ENCODE measurements around the gene TTC31.

Gene TTC31

GRCh38 chr2:74488643-74489481 lies 6.0 kb downstream of the TTC31 start:
- DNase-seq (ENCODE audit: low spot score): no peak

- DNase-seq (ENCODE audit: low spot score): no peak
Measured at GRCh38 chr2:74489906-74490305, 7.0 kb downstream of the TTC31 start.

- DNase-seq (ENCODE audit: low spot score): no peak
Measured at GRCh38 chr2:74491648-74492544, 9.0 kb downstream of the TTC31 start.

- no peak for DNase-seq (ENCODE audit: low spot score)
Measured at GRCh38 chr2:74493546-74493945, 10.7 kb downstream of the TTC31 start.

GRCh38 chr2:74495440-74495839 lies 12.6 kb downstream of the TTC31 start:
- no peak for DNase-seq (ENCODE audit: low spot score)

- DNase-seq (ENCODE audit: low spot score): no peak
Measured at GRCh38 chr2:74496997-74497776, 14.3 kb downstream of the TTC31 start.

GRCh38 chr2:74497777-74498499 lies 15.1 kb downstream of the TTC31 start:
- no peak for DNase-seq (ENCODE audit: low spot score)

GRCh38 chr2:74498500-74499266 lies 15.8 kb downstream of the TTC31 start:
- DNase-seq (ENCODE audit: low spot score): no peak

GRCh38 chr2:74499267-74499939 lies 16.5 kb downstream of the TTC31 start, which contains the start of gene LBX2:
TSS of gene LBX2 (minus strand) at chr2:74499603. CDS start at chr2:74499537, 66 bp downstream.
- DNase-seq (ENCODE audit: low spot score): no peak

GRCh38 chr2:74499940-74500577 lies 17.2 kb downstream of the TTC31 start:
- no peak for DNase-seq (ENCODE audit: low spot score)

GRCh38 chr2:74500578-74500946 lies 17.7 kb downstream of the TTC31 start:
- DNase-seq (ENCODE audit: low spot score): no peak

GRCh38 chr2:74501335-74502071 lies 18.6 kb downstream of the TTC31 start:
- DNase-seq (ENCODE audit: low spot score): peak; percentile 52

GRCh38 chr2:74502147-74502719 lies 19.4 kb downstream of the TTC31 start:
- no peak for DNase-seq (ENCODE audit: low spot score)

GRCh38 chr2:74502720-74503505 lies 20.0 kb downstream of the TTC31 start:
- DNase-seq (ENCODE audit: low spot score): no peak

- DNase-seq (ENCODE audit: low spot score): no peak
Measured at GRCh38 chr2:74503506-74504475, 20.9 kb downstream of the TTC31 start.

GRCh38 chr2:74504591-74504990 lies 21.7 kb downstream of the TTC31 start:
- DNase-seq (ENCODE audit: low spot score): no peak
